ENCODE results near the gene NR2F2.

NR2F2 gene

DNA sequence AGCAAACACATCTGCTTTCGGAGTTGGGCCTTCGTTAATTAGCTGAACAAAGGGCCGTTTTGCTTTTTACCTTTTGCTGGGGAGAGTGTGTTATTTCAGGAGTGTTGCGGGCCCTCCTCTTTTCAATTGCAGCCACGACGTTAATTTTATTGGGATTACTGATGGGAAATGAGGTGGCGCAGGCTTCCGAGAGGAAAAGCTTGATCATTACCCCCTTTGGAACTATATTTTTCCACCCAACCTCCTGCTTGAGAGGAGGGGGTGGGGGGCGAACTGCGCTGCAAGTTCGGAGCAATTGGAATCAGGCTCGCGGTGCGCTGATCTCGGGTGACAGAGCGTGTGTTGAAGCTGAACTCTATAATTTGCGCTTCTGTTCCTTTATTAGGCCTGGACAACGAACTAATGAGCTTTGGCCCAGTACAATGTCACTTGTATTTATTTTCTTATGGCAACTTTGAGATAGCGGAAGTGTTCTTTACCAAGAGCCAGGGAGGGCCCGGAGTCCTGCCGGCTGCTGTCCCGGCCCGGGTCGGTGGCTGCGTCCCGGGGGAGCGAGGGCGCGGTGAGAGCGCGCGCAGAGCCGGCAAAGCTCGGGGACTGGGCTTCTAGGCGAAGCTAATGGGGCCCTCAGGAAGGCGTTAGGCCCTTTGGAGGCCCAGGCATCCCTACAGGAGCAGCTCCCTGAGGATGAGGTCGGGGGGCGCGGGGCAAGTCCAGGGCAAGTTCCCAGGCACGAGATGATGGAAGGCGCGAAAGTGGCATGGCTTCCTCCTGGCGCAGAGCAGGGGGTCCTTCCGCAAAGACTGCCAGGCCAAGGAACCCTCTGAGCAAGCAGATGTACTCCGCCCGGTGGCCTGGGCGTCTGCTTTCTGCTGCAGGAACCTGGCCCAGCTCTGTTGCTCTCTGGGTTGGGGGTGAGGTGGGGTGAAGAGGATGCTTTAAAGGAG lies 12.9 kb downstream of the NR2F2 start:
- DNase-seq (ENCODE audit: low read depth in 2 of 2), result no peak

GRCh38 chr15:96344060-96344705 lies 13.7 kb downstream of the NR2F2 start:
- no peak for DNase-seq (ENCODE audit: low read depth in 2 of 2)

- DNase-seq (ENCODE audit: low read depth in 2 of 2), result no peak
Measured at GRCh38 chr15:96344706-96345559, 14.4 kb downstream of the NR2F2 start.

GRCh38 chr15:96345560-96346399 lies 15.3 kb downstream of the NR2F2 start:
- no peak for DNase-seq (ENCODE audit: low read depth in 2 of 2)

- DNase-seq (ENCODE audit: low read depth in 2 of 2), result no peak
Measured at GRCh38 chr15:96346409-96346970, 16.0 kb downstream of the NR2F2 start.

DNA sequence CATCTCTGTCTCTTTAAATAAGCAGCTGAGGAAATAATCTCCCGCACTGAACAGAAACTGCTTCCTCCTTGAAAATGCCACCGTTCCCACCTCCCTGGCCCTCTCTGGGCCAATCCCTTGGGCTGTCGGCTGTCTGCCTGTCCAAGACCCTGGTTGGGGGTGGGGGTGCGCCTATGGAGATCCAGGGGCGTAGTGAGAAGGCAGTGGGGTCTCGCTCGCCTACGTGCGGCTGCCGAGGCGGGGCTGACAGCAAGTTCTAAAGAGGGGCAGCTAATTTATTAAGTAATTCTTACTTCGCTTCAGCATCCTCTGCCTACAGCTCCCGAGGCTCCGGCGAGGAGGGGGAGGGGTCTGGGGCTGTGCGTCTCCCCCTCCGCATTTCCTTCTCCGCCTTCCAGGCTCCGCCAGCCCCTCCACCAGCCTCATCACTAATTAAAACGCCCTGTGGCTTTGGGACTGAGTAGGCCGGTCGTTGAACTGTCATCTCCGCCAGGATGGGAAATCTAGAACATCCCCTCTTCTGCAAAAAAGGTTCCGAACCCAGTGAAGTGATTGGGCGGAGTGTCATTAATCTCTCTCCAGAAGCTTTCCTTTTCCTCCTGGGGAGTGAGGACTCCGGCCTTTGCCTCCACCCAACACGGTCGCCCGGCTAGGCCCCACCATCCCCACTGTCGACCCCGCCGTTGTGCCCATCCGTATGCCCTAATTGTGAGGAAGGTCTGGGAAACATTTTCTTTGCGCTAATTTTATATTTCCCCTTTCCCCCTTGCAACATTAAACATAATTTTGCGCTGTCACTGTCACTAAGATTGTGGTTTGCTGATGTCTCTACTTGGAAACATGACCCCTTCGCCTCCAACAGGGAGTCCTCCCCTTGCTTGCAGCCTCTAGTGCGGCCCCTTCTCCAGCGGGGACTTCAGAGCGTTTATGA lies 16.9 kb downstream of the NR2F2 start:
- DNase-seq (ENCODE audit: low read depth in 2 of 2), result no peak

DNA sequence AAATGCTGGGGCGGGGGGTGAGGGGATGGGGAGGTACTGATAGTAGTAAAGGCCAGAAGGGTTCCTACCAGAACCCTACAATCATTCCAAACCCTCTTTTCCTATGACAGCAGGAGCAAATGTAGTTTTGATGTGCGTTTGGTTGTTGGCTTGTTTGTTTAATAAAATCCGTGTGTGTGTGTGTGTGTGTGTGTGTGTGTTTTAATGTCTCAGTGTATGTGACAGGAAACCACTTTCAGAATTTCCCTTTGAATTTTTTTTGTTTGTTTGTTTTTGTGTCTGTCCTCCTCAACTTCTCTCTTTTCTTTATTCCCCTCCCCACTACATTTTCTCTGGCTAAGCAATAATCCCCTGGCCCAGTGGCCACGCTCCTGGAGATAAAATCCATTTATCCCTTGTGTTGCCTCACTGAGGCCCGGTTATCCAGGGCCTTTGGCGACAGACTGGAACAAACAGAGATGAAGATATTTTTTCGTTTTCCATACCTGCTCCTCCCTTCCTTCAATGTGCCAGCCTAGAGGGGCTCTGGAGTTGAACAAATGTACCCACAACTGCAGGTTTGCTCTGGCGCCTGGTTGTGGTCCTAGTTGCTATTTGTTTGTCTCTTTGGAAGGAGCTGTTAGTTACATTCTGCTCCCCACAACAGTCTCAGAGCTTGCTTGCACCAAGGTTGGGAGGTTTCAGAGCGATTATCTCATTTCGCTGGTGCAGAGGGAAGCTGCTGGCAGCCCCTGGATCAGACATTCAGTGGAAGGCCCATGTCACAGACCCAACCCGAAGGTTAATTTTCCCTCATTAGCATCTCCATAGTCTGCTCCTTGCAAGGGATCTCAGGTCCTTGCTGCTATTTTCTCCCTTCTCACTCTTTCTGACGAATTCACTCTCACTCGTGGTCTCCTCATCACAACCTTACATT lies 17.9 kb downstream of the NR2F2 start:
- no peak for DNase-seq (ENCODE audit: low read depth in 2 of 2)

GRCh38 chr15:96349034-96349856 lies 18.7 kb downstream of the NR2F2 start:
- DNase-seq (ENCODE audit: low read depth in 2 of 2), result no peak

- no peak for DNase-seq (ENCODE audit: low read depth in 2 of 2)
Measured at GRCh38 chr15:96349857-96350720, 19.6 kb downstream of the NR2F2 start.

DNA sequence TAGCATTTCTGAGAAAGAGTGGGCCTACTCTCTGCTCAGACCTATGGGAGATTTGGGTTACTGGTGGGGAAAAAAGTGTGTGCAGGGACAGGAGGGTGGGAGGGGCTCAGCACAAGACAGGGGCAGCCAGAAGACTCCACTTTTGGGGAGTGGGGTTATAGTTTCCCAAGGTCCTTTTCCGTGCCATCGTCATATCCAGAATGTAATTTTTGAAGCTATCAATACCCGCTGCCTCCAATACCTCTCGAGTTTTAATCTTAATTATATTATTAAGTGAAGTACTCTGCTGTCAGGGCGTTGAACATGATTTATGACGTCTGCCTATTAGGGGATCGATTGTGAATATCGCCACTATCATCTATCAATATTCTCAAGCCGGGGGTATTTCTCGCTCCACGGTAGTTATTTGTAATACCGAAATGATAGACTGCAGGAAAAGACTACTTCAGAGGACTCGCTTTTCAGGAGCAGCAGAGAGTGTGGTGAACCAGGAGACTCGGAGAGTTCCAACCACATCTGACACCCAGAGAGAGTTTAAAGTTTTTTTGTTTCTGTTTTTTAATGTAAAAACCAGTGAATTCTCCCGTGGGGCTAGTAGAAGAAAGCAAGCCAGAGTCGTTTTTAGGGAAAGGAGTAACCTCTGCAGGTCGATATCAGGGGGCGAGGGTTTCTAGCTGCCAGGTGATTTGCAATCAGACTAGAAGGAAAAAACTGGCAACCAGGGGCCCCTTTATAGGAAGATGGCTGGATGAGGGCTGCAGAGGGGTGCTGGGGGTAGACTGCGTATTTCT lies 20.6 kb downstream of the NR2F2 start:
- DNase-seq (ENCODE audit: low read depth in 2 of 2), result no peak

GRCh38 chr15:96351761-96352603 lies 21.5 kb downstream of the NR2F2 start:
- no peak for DNase-seq (ENCODE audit: low read depth in 2 of 2)

GRCh38 chr15:96352604-96353405 lies 22.3 kb downstream of the NR2F2 start:
- DNase-seq (ENCODE audit: low read depth in 2 of 2), result no peak

GRCh38 chr15:96353416-96353929 lies 23.0 kb downstream of the NR2F2 start:
- no peak for DNase-seq (ENCODE audit: low read depth in 2 of 2)
